Caco-2 (cell line): Measurements from ENCODE around the gene POLD2. TPM values are rescaled to one million over a fixed set of nuclear protein-coding genes. Genes with fewer than 3 reads are reported as not detected.

Experiments used
- BruUV-seq: library from RNA; stranded (reverse); fragments of 400-500 nt; replicated peaks from 2 replicates; lab custom pipeline; 2021; lab: Mats Ljungman, UMichigan
- CTCF ChIA-PET: fragments of 300-600 bp; sonication (Branson Sonifier 250); formaldehyde crosslinking; loops from one replicate; lab custom pipeline; 2022; ENCODE audit warnings: antibody characterized with exemption; lab: Charles Lee
- POLR2A ChIA-PET: fragments of 300-600 bp; sonication (Branson Sonifier 250); formaldehyde crosslinking; loops from one replicate; lab custom pipeline; 2022; ENCODE audit warnings: antibody characterized with exemption; lab: Charles Lee
- DNase-seq, 2 experiments: peaks; one replicate each; pipeline versions ENCODE4 v3.0.0 to v3.0.0-alpha.2; 2020 to 2022
- H3K27me3 ChIP-seq: replicated peaks from 2 replicates; pipeline ENCODE4 v1.6.0; 2011; ENCODE audit warnings: low read length; ENCODE audit not compliant: control insufficient read depth, insufficient read depth
- H3K36me3 ChIP-seq: 2 replicates; pipeline ENCODE4 v1.5.1; 2011; ENCODE audit warnings: low read length; ENCODE audit not compliant: control insufficient read depth, insufficient read depth
- H3K4me1 ChIP-seq: fragments of 250-450 bp; sonication (Bioruptor Pico); 2 replicates; pipeline ENCODE4 v1.5.1; 2020; ENCODE audit warnings: mild to moderate bottlenecking
- H3K4me3 ChIP-seq: 2 replicates; pipeline ENCODE4 v1.5.1; 2011; ENCODE audit warnings: low read depth, mild to moderate bottlenecking, control low read depth, low read length
- H3K9me3 ChIP-seq: fragments of 250-450 bp; sonication (Bioruptor Pico); 2 replicates; pipeline ENCODE4 v1.5.1; 2020; ENCODE audit warnings: mild to moderate bottlenecking, moderate library complexity
- H3K27ac Mint-ChIP-seq: one replicate; pipeline ENCODE4 v1.8.0; 2022; ENCODE audit warnings: mixed read lengths; ENCODE audit not compliant: unreplicated experiment
- H3K27me3 Mint-ChIP-seq: one replicate; pipeline ENCODE4 v1.8.0; 2022; ENCODE audit warnings: mixed read lengths; ENCODE audit not compliant: insufficient read depth, unreplicated experiment
- H3K36me3 Mint-ChIP-seq: one replicate; pipeline ENCODE4 v1.8.0; 2022; ENCODE audit warnings: mild to moderate bottlenecking, mixed read lengths; ENCODE audit not compliant: insufficient read depth, unreplicated experiment
- H3K4me1 Mint-ChIP-seq: one replicate; pipeline ENCODE4 v1.8.0; 2022; ENCODE audit warnings: low read depth, mixed read lengths; ENCODE audit not compliant: unreplicated experiment
- H3K4me3 Mint-ChIP-seq: one replicate; pipeline ENCODE4 v1.8.0; 2022; ENCODE audit warnings: mild to moderate bottlenecking, moderate library complexity, mixed read lengths; ENCODE audit not compliant: unreplicated experiment
- H3K9me3 Mint-ChIP-seq: one replicate; pipeline ENCODE4 v1.8.0; 2022; ENCODE audit warnings: mixed read lengths; ENCODE audit not compliant: unreplicated experiment
- intact Hi-C: fragments of 100-400 bp; cut with micrococcal nuclease; formaldehyde crosslinking; loops from one replicate; pipeline ENCODE4 v1.10.0; 2022; ENCODE audit not compliant: unreplicated experiment
- total RNA-seq: library from RNA; stranded (reverse); gene quantifications from 2 replicates; pipeline ENCODE4 v1.2.3, GENCODE V29; 2022
- TF ChIP-seq, protein P1 (sequence below), 2 experiments: fragments of 200-600 bp in 1 of 2; IDR thresholded peaks; 1 replicate in 1 of 2; 2 replicates in 1 of 2; pipeline versions ENCODE4 v1.5.1 to v1.8.0; 2011 to 2022; ENCODE audit warnings: antibody characterized with exemption in 1 of 2, control low read depth in 1 of 2, inconsistent platforms in 1 of 2, low read depth in 1 of 2, low read length in 1 of 2, mild to moderate bottlenecking in 1 of 2, moderate library complexity in 1 of 2; ENCODE audit not compliant: insufficient read depth in 1 of 2, severe bottlenecking in 1 of 2, unreplicated experiment in 1 of 2

Gene POLD2
- total RNA-seq, 1 experiment from 2014 or later, result 140 TPM

GRCh38 chr7:44167920-44168319 lies 44.6 kb upstream of the POLD2 start:
- TF ChIP-seq, protein P1, sequence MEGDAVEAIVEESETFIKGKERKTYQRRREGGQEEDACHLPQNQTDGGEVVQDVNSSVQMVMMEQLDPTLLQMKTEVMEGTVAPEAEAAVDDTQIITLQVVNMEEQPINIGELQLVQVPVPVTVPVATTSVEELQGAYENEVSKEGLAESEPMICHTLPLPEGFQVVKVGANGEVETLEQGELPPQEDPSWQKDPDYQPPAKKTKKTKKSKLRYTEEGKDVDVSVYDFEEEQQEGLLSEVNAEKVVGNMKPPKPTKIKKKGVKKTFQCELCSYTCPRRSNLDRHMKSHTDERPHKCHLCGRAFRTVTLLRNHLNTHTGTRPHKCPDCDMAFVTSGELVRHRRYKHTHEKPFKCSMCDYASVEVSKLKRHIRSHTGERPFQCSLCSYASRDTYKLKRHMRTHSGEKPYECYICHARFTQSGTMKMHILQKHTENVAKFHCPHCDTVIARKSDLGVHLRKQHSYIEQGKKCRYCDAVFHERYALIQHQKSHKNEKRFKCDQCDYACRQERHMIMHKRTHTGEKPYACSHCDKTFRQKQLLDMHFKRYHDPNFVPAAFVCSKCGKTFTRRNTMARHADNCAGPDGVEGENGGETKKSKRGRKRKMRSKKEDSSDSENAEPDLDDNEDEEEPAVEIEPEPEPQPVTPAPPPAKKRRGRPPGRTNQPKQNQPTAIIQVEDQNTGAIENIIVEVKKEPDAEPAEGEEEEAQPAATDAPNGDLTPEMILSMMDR (IDR thresholded peaks at IDR 0.05; ENCODE audit: insufficient read depth in 1 of 2, low read depth in 1 of 2, low read length in 1 of 2, severe bottlenecking in 1 of 2, unreplicated experiment in 1 of 2), result no peak
- H3K4me1 ChIP-seq, result no peaks in the 10 kb centered on the region
- H3K4me3 ChIP-seq, result no peak overlapping the region
- H3K4me1 Mint-ChIP-seq, result peaks cover under 1% of the 10 kb centered on the region
- no peaks in the 10 kb centered on the region for H3K9me3 Mint-ChIP-seq
- no peaks in the 10 kb centered on the region for H3K36me3 ChIP-seq
- H3K36me3 Mint-ChIP-seq, result no peaks in the 10 kb centered on the region
- CTCF ChIA-PET, result no interaction called here
- no peak overlapping the region for H3K27ac Mint-ChIP-seq
- DNase-seq, result no peak
- BruUV-seq, result no TSS peak
- intact Hi-C loops, result no loop called here
- H3K27me3 Mint-ChIP-seq, result peaks cover 14% of the 10 kb centered on the region
- H3K4me3 Mint-ChIP-seq, result no peak overlapping the region
- H3K27me3 ChIP-seq, result no peaks in the 10 kb centered on the region
- no peaks in the 10 kb centered on the region for H3K9me3 ChIP-seq
- POLR2A ChIA-PET, result no interaction called here

DNA sequence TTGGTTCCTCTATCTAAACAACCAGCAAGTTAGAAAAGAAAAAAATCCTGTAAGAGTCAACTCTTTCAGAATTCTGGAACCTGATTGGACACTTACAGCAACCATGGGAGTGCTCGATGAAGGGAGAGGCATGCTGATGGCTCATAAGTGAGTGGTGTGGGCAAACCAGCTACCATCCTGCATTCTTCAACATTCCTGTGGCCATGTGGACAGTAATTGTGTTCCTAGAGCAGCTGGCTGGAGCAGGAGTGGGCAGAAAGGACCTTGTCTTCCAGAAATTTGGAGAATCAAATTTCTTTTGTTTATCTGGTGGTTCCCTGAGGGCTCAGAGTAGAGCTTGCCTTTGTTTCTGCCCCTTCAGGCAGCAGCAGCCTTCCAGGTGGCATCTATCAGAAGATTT lies 40.2 kb upstream of the POLD2 start:
- ChIA-PET CTCF (no interaction called here), POLR2A (no interaction called here)
- H3K4me3 ChIP-seq, result no peak overlapping the region
- Mint-ChIP-seq H3K4me1 (peaks cover 4% of the 10 kb centered on the region), H3K36me3 (no peaks in the 10 kb centered on the region), H3K27ac (no peak overlapping the region), H3K4me3 (no peak overlapping the region), H3K9me3 (no peaks in the 10 kb centered on the region), H3K27me3 (peaks cover 11% of the 10 kb centered on the region)
- no peaks in the 10 kb centered on the region for H3K9me3 ChIP-seq
- BruUV-seq, result no TSS peak
- TF ChIP-seq, protein P1 (IDR thresholded peaks at IDR 0.05; ENCODE audit: insufficient read depth in 1 of 2, low read depth in 1 of 2, low read length in 1 of 2, severe bottlenecking in 1 of 2, unreplicated experiment in 1 of 2), result no peak
- no peaks in the 10 kb centered on the region for H3K4me1 ChIP-seq
- no peak for DNase-seq
- no peaks in the 10 kb centered on the region for H3K27me3 ChIP-seq
- no peaks in the 10 kb centered on the region for H3K36me3 ChIP-seq
- intact Hi-C loops, result no loop called here

GRCh38 chr7:44162785-44163395 lies 39.5 kb upstream of the POLD2 start:
- Mint-ChIP-seq H3K27ac (no peak overlapping the region), H3K4me1 (peaks cover 4% of the 10 kb centered on the region), H3K36me3 (no peaks in the 10 kb centered on the region), H3K27me3 (peaks cover 11% of the 10 kb centered on the region), H3K9me3 (no peaks in the 10 kb centered on the region), H3K4me3 (no peak overlapping the region)
- Histone ChIP-seq H3K4me1 (no peaks in the 10 kb centered on the region), H3K27me3 (no peaks in the 10 kb centered on the region), H3K9me3 (no peaks in the 10 kb centered on the region), H3K4me3 (no peak overlapping the region), H3K36me3 (no peaks in the 10 kb centered on the region)
- TF ChIP-seq, protein P1 (IDR thresholded peaks at IDR 0.05; ENCODE audit: insufficient read depth in 1 of 2, low read depth in 1 of 2, low read length in 1 of 2, severe bottlenecking in 1 of 2, unreplicated experiment in 1 of 2), result no peak
- intact Hi-C loops, result no loop called here
- no peak for DNase-seq
- BruUV-seq, result no TSS peak
- CTCF ChIA-PET, result no interaction called here
- POLR2A ChIA-PET, result no interaction called here
